Measurements from ENCODE around the gene PIGA.
"Not testable (repeated sequence)": the region's sequence is repeated elsewhere in the genome, so short reads cannot be mapped to it uniquely, and the experiment has no call there.

The PIGA gene

DNA sequence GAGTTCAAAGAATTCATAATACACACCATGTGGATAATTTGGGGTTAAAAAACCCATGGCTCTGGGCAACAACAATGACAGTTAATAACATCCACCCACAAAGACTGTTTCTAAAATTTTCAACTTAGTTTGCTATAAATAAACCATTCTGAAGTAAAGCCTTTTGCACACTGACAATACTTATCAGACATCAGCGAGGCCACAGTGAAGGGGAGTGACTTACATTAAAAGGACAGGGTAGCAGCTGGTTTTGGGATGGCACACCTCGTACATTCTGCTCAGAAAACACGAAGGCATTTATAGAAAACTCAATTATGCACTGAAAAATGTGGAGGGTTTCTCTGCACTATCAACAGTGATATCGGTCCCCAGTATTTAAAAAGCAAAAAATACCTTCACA is 15.0 kb downstream of the PIGA start:
- no peak for DNase-seq

DNA sequence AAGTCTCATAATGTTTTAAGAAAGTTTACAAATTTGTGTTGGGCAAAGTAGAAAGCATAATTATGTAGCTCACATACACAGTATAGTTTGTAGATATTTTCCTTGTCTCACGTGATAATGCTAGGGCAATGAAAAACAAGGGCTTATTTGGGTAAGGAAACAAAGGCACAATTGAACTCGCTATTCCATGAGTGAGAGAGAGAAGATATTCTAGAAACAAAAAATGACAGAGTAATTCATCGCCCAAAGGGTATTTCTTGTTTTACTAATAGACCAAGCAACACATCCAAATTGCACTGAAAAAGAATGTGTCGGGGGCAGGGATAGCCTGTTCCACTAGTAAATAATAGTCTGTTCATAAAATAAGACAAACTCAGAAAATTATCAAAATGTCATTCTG is 16.2 kb downstream of the PIGA start:
- no peak for DNase-seq

- no peak for DNase-seq
These were observed 19.8 kb downstream of the PIGA start, which contains the start of gene ASB11 for GRCh38 chrX:15315509-15315908. Gene ASB11, minus strand, starts transcription at chrX:15315640. Its CDS starts 35 bp downstream, at chrX:15315605.

GRCh38 chrX:15314472-15314871 is 20.9 kb downstream of the PIGA start:
- DNase-seq = no peak

DNA sequence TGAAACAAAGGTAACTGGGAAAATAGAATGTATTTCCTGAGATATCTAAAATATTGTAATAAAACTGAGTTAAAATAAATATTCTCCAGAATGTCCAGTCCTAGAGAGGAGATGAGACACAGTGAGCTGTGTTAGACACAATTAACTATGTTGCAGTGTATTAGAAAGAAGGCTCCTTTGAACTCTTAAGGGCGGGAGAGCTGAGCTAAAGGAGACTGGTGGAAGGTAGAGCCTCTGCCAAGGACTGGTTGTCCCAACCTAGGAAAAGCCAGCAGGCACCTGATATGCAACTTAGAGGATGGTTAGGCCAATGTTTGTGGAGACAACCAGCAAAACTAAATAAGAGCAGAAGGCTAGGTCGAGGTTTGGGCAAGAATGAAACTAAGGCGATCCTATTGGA is 24.2 kb downstream of the PIGA start:
- no peak for DNase-seq

DNA sequence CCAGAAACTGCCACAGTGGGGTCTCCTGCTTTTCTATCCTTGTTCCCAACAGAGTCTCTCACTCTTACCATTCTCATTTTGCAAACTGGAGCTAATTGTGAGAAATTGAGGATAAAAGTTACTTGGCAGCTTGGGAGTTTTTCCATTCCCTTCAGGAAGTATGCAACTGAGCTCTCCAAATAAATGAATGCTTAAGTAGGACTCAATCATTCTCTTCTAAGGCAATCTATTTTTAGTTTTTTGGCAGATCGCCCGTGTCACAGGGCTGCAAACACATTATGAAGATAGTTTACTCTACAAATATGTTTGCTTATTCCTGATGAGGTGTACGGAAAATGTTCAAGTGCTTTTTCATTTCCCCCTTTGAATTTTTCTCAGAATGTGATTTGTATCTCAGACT is 25.2 kb downstream of the PIGA start:
- no peak for DNase-seq

- DNase-seq = not testable (repeated sequence)
These were observed 29.4 kb downstream of the PIGA start for GRCh38 chrX:15305899-15306298.

DNA sequence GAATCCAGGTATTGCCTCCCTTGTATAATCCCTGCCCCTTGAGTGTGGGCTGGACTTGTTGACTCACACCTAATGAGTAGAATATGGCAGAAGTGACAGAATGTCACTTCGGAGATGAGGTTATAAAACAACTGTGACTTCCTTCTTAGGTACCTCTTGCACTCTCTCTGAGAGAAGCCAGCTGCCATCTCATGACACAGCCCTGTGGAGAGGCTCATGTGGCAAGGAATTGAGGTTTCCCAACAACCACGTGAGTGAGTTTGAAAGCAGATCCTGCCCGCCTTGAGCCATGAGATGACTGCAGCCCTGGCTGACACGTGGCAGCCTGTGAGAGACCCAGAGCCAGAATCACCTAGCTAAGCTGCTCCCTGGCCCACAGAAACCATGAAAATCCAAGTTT is 33.4 kb downstream of the PIGA start:
- DNase-seq = no peak

GRCh38 chrX:15299941-15300851 is 35.1 kb downstream of the PIGA start:
- DNase-seq = no peak

GRCh38 chrX:15298780-15299179 is 36.5 kb downstream of the PIGA start:
- DNase-seq = no peak

GRCh38 chrX:15298201-15298600 is 37.1 kb downstream of the PIGA start:
- DNase-seq = no peak

- DNase-seq = no peak
These were observed 41.9 kb downstream of the PIGA start for GRCh38 chrX:15293451-15293850.

DNA sequence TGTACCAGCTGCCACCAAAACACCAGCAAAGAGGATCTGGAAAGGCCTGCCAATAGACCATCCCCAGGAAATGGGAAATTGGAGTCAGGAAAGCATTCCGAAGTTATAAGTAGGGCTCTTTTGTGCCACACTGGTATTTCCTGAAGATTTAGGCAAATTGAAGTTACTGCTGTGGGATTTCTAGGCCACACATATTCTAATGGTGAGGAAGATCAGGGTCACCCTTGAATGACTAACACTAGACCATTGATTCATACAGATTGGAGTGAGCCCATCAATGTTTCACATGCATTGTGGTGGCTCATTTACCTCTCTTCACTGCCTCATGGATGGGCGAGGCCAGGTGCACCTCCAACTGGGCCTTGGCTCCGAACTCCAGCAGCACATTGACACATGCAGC is 42.5 kb downstream of the PIGA start:
- no peak for DNase-seq

- DNase-seq = no peak
These were observed 57.7 kb downstream of the PIGA start for GRCh38 chrX:15277604-15278003.

DNA sequence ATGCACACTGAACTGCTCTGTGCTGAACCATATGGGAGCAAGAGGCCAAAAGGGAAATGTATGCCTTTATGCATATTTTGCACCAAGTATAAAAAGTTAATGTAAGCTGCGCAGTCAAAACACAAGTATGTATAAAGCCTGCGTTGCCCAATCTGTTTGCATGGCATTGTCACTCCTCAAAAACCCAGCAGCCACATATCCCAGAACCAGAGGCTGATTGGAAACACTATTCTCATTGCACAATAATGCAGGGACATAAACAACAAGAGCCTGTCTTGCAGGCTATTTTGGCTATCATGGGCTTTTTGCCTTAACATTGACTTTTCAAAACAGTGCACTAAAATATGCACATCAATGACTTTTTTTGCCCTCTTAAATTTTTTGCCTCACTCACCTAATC is 60.4 kb downstream of the PIGA start:
- DNase-seq = no peak

- not testable (repeated sequence) for DNase-seq
These were observed 62.0 kb downstream of the PIGA start for GRCh38 chrX:15273275-15273674.

DNA sequence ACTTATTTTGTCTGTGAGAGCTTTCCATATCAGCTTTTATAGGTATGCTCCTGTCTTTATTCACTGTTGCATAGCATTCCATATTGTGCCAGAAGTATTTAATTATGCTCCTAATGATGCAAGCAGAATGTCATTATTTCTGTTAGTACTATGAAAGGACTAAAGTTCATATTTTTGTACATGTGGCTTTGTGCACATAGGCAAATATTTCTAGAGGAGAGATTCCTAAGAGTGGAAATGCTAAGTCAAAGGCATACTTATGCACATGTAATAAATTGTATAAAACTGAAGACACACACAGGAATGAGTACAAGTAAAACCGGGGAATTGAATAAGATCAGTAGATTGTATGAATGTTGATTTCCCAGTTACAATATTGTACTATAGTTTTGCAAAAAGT is 63.6 kb downstream of the PIGA start:
- no peak for DNase-seq

GRCh38 chrX:15269618-15270521 is 65.5 kb downstream of the PIGA start, which contains the start of gene ASB9:
Gene ASB9, minus strand, starts transcription at chrX:15270083. Its CDS starts 209 bp downstream, at chrX:15269874.
- DNase-seq = peak; percentile 1
